ENCODE results near the gene PRAMEF27. TPM values are rescaled to one million over a fixed set of nuclear protein-coding genes. Genes with fewer than 3 reads are reported as not detected.
"Not testable (repeated sequence)": the region's sequence is repeated elsewhere in the genome, so short reads cannot be mapped to it uniquely, and the experiment has no call there.

PRAMEF27 gene
- total RNA-seq, result not detected
- not detected for polyA plus RNA-seq

- H3K9me3 ChIP-seq (ENCODE audit: low read length); H3K27me3 Mint-ChIP-seq; CTCF ChIA-PET; H3K4me3 Mint-ChIP-seq; H3K4me1 ChIP-seq (ENCODE audit: insufficient read depth, low read length); H3K9me3 Mint-ChIP-seq; H3K4me3 ChIP-seq (ENCODE audit: low read length); DNase-seq; H3K27me3 ChIP-seq (ENCODE audit: insufficient read depth, low read length, poor library complexity, severe bottlenecking); H3K4me1 Mint-ChIP-seq; H3K27ac Mint-ChIP-seq; POLR2A ChIA-PET; H3K27ac ChIP-seq (ENCODE audit: low read depth, low read length); H3K36me3 Mint-ChIP-seq; H3K36me3 ChIP-seq (ENCODE audit: insufficient read depth, low read length): not testable (repeated sequence)
Observed at GRCh38 chr1:13056475-13056874, at the start of gene PRAMEF27. Gene PRAMEF27, minus strand, starts transcription at chr1:13056575. Its CDS starts 2,916 bp downstream, at chr1:13053659.

- DNase-seq; H3K27me3 ChIP-seq (ENCODE audit: insufficient read depth, low read length, poor library complexity, severe bottlenecking); CTCF ChIA-PET; H3K36me3 ChIP-seq (ENCODE audit: insufficient read depth, low read length); H3K4me1 ChIP-seq (ENCODE audit: insufficient read depth, low read length); H3K27me3 Mint-ChIP-seq; H3K27ac ChIP-seq (ENCODE audit: low read depth, low read length); H3K4me3 Mint-ChIP-seq; H3K9me3 Mint-ChIP-seq; H3K36me3 Mint-ChIP-seq; H3K4me3 ChIP-seq (ENCODE audit: low read length); H3K9me3 ChIP-seq (ENCODE audit: low read length); H3K27ac Mint-ChIP-seq; H3K4me1 Mint-ChIP-seq; POLR2A ChIA-PET: not testable (repeated sequence)
Observed at GRCh38 chr1:13070474-13070873, 14.1 kb upstream of the PRAMEF27 start, which contains the start of gene PRAMEF25. Gene PRAMEF25, plus strand, starts transcription at chr1:13070774. Its CDS starts 2,920 bp downstream, at chr1:13073694.

- POLR2A ChIA-PET; H3K27me3 Mint-ChIP-seq; H3K4me1 Mint-ChIP-seq; DNase-seq; CTCF ChIA-PET; H3K4me1 ChIP-seq (ENCODE audit: insufficient read depth, low read length); H3K4me3 ChIP-seq (ENCODE audit: low read length); H3K36me3 Mint-ChIP-seq; H3K36me3 ChIP-seq (ENCODE audit: insufficient read depth, low read length); H3K9me3 Mint-ChIP-seq; H3K9me3 ChIP-seq (ENCODE audit: low read length); H3K4me3 Mint-ChIP-seq; H3K27ac Mint-ChIP-seq; H3K27me3 ChIP-seq (ENCODE audit: insufficient read depth, low read length, poor library complexity, severe bottlenecking); H3K27ac ChIP-seq (ENCODE audit: low read depth, low read length): not testable (repeated sequence)
Observed at GRCh38 chr1:13019846-13020245, 36.5 kb downstream of the PRAMEF27 start.

- POLR2A ChIA-PET; H3K4me1 Mint-ChIP-seq; H3K4me1 ChIP-seq (ENCODE audit: insufficient read depth, low read length): not testable (repeated sequence)
Observed at GRCh38 chr1:13011932-13012331, 44.4 kb downstream of the PRAMEF27 start.

GRCh38 chr1:13009348-13009747 lies 47.0 kb downstream of the PRAMEF27 start:
- H3K4me1 ChIP-seq (ENCODE audit: insufficient read depth, low read length); H3K4me1 Mint-ChIP-seq; H3K27ac ChIP-seq (ENCODE audit: low read depth, low read length); H3K36me3 Mint-ChIP-seq; H3K9me3 Mint-ChIP-seq; H3K27me3 Mint-ChIP-seq; H3K4me3 ChIP-seq (ENCODE audit: low read length); H3K36me3 ChIP-seq (ENCODE audit: insufficient read depth, low read length); H3K27me3 ChIP-seq (ENCODE audit: insufficient read depth, low read length, poor library complexity, severe bottlenecking); H3K9me3 ChIP-seq (ENCODE audit: low read length); H3K4me3 Mint-ChIP-seq; CTCF ChIA-PET; H3K27ac Mint-ChIP-seq; POLR2A ChIA-PET; DNase-seq: not testable (repeated sequence)

More at GRCh38 chr1:13011932-13012331, 44.4 kb downstream of the PRAMEF27 start:
- H3K27me3 ChIP-seq (ENCODE audit: insufficient read depth, low read length, poor library complexity, severe bottlenecking); H3K27ac ChIP-seq (ENCODE audit: low read depth, low read length); H3K36me3 ChIP-seq (ENCODE audit: insufficient read depth, low read length); H3K9me3 Mint-ChIP-seq; H3K4me3 ChIP-seq (ENCODE audit: low read length); H3K4me3 Mint-ChIP-seq; H3K9me3 ChIP-seq (ENCODE audit: low read length); CTCF ChIA-PET; DNase-seq; H3K36me3 Mint-ChIP-seq; H3K27me3 Mint-ChIP-seq; H3K27ac Mint-ChIP-seq: not testable (repeated sequence)

DNA sequence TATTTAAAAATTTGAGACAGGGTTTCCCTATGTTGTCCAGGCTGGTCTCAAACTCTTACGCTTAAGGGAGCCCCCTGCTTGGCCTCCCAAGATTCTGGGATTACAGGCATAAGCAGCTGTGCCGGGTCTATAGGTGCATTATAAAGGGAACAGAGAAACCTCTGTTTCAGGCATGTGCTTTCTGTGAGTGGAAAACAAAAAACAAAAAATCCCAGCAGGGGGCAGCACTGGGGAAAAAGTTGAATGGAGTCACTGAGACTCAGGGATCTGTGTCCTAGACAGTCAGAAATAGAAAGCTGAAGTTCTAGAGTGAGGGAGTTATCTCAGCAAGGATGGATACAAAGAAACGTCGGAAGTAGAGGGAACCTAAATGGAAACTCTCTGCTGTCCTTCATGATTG lies 50.6 kb downstream of the PRAMEF27 start:
- H3K27ac Mint-ChIP-seq; H3K27me3 ChIP-seq (ENCODE audit: insufficient read depth, low read length, poor library complexity, severe bottlenecking); H3K9me3 ChIP-seq (ENCODE audit: low read length); H3K4me1 Mint-ChIP-seq; CTCF ChIA-PET; H3K4me3 ChIP-seq (ENCODE audit: low read length); H3K27ac ChIP-seq (ENCODE audit: low read depth, low read length); H3K4me3 Mint-ChIP-seq; H3K9me3 Mint-ChIP-seq; H3K27me3 Mint-ChIP-seq; DNase-seq; H3K36me3 Mint-ChIP-seq; H3K36me3 ChIP-seq (ENCODE audit: insufficient read depth, low read length); POLR2A ChIA-PET; H3K4me1 ChIP-seq (ENCODE audit: insufficient read depth, low read length): not testable (repeated sequence)

Other genes starting within 250 kb of the PRAMEF27 start
- gene PRAMEF11, start 225.2 kb downstream of the PRAMEF27 start, total RNA-seq, result not detected
- gene PRAMEF11, start 225.2 kb downstream of the PRAMEF27 start, polyA plus RNA-seq, result not detected
- not detected for gene HNRNPCL1, start 207.9 kb downstream of the PRAMEF27 start, total RNA-seq
- not detected for gene HNRNPCL1, start 207.9 kb downstream of the PRAMEF27 start, polyA plus RNA-seq
- not detected for gene PRAMEF2, start 199.5 kb downstream of the PRAMEF27 start, total RNA-seq
- gene PRAMEF2, start 199.5 kb downstream of the PRAMEF27 start, polyA plus RNA-seq, result not detected
- not detected for gene PRAMEF4, start 170.4 kb downstream of the PRAMEF27 start, total RNA-seq
- gene PRAMEF4, start 170.4 kb downstream of the PRAMEF27 start, polyA plus RNA-seq, result not detected
- not detected for gene PRAMEF10, start 158.3 kb downstream of the PRAMEF27 start, total RNA-seq
- gene PRAMEF10, start 158.3 kb downstream of the PRAMEF27 start, polyA plus RNA-seq, result not detected
- gene PRAMEF7, start 140.0 kb downstream of the PRAMEF27 start, total RNA-seq, result not detected
- not detected for gene PRAMEF7, start 140.0 kb downstream of the PRAMEF27 start, polyA plus RNA-seq
- gene PRAMEF6, start 109.0 kb downstream of the PRAMEF27 start, total RNA-seq, result not detected
- not detected for gene PRAMEF6, start 109.0 kb downstream of the PRAMEF27 start, polyA plus RNA-seq
- gene HNRNPCL3, start 4.2 kb upstream of the PRAMEF27 start, total RNA-seq, result not detected
- gene HNRNPCL3, start 4.2 kb upstream of the PRAMEF27 start, polyA plus RNA-seq, result not detected
- gene PRAMEF25, start 14.2 kb upstream of the PRAMEF27 start, total RNA-seq, result not detected
- not detected for gene PRAMEF25, start 14.2 kb upstream of the PRAMEF27 start, polyA plus RNA-seq
- not detected for gene HNRNPCL2, start 60.3 kb upstream of the PRAMEF27 start, total RNA-seq
- gene HNRNPCL2, start 60.3 kb upstream of the PRAMEF27 start, polyA plus RNA-seq, result not detected
- not detected for gene PRAMEF26, start 99.4 kb upstream of the PRAMEF27 start, total RNA-seq
- gene PRAMEF26, start 99.4 kb upstream of the PRAMEF27 start, polyA plus RNA-seq, result not detected
- not detected for gene HNRNPCL4, start 109.1 kb upstream of the PRAMEF27 start, total RNA-seq
- not detected for gene HNRNPCL4, start 109.1 kb upstream of the PRAMEF27 start, polyA plus RNA-seq
- not detected for gene PRAMEF9, start 115.3 kb upstream of the PRAMEF27 start, total RNA-seq
- not detected for gene PRAMEF9, start 115.3 kb upstream of the PRAMEF27 start, polyA plus RNA-seq
- gene PRAMEF13, start 144.8 kb upstream of the PRAMEF27 start, total RNA-seq, result not detected
- gene PRAMEF13, start 144.8 kb upstream of the PRAMEF27 start, polyA plus RNA-seq, result not detected
- not detected for gene PRAMEF18, start 169.6 kb upstream of the PRAMEF27 start, total RNA-seq
- gene PRAMEF18, start 169.6 kb upstream of the PRAMEF27 start, polyA plus RNA-seq, result not detected
- not detected for gene PRAMEF5, start 197.6 kb upstream of the PRAMEF27 start, total RNA-seq
- gene PRAMEF5, start 197.6 kb upstream of the PRAMEF27 start, polyA plus RNA-seq, result not detected
- gene PRAMEF8, start 228.6 kb upstream of the PRAMEF27 start, total RNA-seq, result not detected
- not detected for gene PRAMEF8, start 228.6 kb upstream of the PRAMEF27 start, polyA plus RNA-seq
- not detected for gene PRAMEF33, start 247.0 kb upstream of the PRAMEF27 start, total RNA-seq
- gene PRAMEF33, start 247.0 kb upstream of the PRAMEF27 start, polyA plus RNA-seq, result not detected

Measured in CD8-positive, alpha-beta memory T cell (primary cell).